ENCODE results near the gene AMFR.

Gene AMFR

GRCh38 chr16:56330476-56330875 is 94.9 kb downstream of the AMFR start:
- no peak for DNase-seq (ENCODE audit: low spot score)

- no peak for DNase-seq (ENCODE audit: low spot score)
Measured at GRCh38 chr16:56329887-56330286, 95.5 kb downstream of the AMFR start.

DNA sequence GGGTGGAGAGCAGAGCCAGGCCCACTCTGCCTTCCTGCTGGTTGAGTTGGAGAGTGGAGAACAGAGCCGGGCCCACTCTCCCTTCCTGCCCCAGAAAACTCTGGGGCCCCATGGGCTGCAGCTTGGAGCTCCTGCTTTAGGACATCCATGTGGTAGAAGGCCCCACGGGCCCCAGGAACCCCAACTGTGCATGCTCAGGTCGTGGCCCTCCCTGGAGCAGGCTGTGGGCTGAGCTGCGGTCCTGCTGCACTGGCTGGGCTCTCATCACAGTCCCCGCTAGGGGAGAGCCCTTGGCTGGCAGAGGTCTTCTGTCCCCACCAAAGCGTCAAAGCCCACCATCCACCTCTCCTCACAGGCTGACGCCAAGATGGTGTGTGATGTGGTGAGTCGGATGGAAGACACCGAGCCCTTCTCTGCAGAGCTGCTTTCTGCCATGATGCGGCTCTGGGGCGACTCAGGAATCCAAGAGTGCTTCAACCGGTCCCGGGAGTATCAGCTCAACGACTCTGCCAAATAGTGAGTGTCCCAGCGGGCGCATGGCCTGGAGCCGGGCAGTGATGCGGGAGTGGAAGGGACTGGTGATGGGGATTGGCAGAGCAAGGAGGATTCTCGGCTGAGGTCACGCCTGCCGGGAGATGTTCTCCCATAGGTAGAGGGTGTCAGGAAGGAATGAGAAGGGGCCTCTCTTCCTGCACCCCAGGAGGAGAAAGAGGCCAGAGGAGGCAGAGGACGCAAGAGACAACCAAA is 96.9 kb downstream of the AMFR start:
- no peak for DNase-seq (ENCODE audit: low spot score)

GRCh38 chr16:56327929-56328258 is 97.5 kb downstream of the AMFR start:
- DNase-seq (ENCODE audit: low spot score) = no peak

GRCh38 chr16:56327071-56327928 is 98.0 kb downstream of the AMFR start:
- no peak for DNase-seq (ENCODE audit: low spot score)

- no peak for DNase-seq (ENCODE audit: low spot score)
Measured at GRCh38 chr16:56325956-56326355, 99.4 kb downstream of the AMFR start.

- no peak for DNase-seq (ENCODE audit: low spot score)
Measured at GRCh38 chr16:56324406-56324805, 100.9 kb downstream of the AMFR start.

DNA sequence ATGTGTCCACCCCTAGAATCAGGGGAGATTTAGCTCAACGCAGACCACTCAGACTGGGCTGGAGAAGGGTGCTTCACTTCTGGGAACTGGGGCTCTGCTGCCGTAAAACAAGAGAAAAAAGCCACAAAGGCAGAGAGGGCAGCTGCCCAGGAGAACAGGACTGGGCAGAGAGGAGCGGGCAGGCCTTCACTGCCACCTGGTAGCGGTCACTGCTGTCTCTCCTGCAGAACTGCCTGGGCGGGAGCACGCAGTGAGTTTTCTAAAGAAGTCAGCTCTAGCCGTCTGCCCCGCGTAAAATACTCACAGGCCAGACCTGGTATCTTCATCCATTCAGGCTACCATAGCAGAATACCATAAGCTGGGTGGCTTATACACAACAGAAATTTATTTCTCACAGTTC is 103.8 kb downstream of the AMFR start:
- DNase-seq (ENCODE audit: low spot score) = no peak

DNA sequence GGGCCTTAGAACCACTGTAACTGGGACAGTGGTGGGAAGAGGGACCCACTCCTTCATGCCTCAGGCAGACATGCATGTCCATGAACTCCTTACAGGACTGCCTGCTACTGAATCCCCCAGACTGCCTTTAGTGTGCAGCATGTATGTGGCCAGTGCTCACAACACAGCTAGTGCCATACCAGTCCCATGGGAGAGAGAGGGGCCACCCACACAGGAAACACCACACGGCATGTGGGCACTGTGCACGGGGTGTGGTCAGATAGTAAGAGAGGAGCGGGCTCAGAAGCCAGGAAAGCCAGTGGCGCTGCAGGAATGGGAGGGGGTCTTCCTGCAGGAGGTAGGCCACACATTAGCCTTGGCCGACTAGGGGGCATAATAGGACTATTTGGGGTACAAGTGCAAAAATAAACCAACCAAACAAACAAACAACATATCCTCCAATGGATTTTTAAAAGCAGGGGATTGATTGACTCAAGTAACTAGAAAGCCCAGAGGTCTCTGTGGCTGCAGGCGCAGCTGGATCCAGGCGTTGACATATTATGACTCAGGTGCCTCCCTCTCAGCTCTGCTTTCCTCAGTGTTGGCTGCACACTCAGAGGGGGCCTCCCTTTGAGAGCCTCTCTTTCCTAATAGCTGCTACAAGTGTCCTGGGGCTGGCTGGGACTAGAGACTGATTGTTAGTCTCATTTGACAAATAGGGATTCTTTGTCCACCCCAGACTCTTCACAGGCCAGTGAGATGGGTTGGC is 104.4 kb downstream of the AMFR start:
- DNase-seq (ENCODE audit: low spot score) = no peak

GRCh38 chr16:56320056-56320455 is 105.3 kb downstream of the AMFR start:
- DNase-seq (ENCODE audit: low spot score) = no peak

DNA sequence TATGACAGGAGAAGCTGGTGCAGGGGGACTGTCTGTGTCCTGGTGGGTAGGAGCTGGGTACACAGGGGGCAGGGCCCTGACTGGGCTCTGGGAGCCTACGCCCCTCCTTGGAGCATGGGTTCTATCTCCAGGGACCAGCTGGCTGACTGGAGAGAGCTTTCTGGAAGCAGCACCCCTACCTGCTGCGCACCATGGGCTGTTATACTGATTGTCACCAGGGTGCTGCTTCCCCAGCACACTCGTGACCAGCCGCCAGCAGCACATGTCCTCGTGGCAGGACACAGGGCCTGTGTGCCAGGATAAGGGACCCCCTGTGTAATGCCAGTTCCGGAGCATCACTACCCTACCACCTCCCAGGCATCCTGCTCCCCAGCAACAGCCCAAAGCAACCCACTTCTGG is 106.0 kb downstream of the AMFR start:
- no peak for DNase-seq (ENCODE audit: low spot score)

DNA sequence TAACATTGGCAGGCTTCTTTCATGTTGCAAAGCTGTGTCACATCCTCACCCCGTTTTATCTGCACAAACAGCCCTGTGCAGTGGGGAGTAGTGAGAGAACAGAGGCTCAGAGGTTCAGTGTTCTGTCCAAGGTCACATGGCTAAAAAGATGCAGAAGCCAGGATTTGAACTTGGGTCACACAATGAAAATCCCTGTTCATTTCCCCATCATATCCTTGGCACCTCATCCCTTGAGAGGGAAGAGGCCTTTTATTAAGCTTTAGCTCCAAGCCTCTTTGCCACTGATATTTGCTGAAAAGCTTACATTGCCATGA is 106.6 kb downstream of the AMFR start:
- DNase-seq (ENCODE audit: low spot score) = no peak

GRCh38 chr16:56317998-56318826 is 107.1 kb downstream of the AMFR start:
- peak; percentile 79 for DNase-seq (ENCODE audit: low spot score)

DNA sequence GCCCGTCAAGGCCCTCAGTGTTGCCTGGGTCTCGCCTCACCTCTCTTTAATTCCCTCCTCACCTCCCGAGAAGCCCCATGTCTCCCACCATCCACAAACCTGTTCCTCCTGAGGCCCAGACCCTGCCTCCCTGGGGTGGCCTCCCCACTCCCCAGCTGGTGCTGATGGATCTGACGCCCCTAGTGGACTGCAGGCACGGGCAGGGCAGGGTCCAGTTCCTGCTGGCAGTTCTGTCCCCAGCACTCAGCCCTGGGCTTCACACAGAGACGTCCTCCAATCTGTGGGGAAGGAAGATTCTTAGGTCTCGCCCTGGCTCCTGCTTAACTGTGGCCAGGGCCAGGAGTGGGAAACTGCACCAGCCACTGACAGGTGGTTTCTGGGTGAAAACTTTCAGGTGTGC is 108.8 kb downstream of the AMFR start:
- DNase-seq (ENCODE audit: low spot score) = no peak

- no peak for DNase-seq (ENCODE audit: low spot score)
Measured at GRCh38 chr16:56315955-56316354, 109.4 kb downstream of the AMFR start.

DNA sequence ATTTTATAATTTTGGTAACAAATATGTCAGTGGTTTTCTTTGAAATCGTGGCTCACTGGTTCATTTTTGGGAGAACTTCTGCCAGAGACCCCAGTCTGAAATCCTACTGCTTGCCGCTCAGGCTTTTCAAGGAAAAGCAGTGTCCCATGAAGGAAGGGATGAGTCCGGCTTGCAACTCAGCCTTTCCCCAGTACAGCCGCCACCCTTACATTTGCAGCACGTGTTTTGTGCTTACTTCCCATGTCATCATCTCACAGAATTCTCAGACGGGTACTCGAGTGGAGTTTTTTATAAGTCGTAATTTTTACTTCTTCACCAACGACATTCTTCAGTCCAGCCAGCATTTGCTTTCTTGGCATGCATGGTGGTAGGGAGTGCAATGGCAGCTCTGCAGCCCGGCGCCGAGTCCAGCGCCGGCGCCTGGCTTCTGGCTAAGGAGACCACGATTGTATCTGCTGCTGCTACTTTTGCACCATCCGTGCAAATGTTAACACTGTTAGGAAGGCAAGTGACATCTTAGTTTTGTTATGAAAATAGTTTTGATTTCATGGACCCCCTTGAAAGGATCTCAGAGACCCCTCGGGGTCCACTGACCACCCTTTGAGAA is 111.0 kb downstream of the AMFR start:
- no peak for DNase-seq (ENCODE audit: low spot score)

GRCh38 chr16:56312556-56312955 is 112.8 kb downstream of the AMFR start:
- no peak for DNase-seq (ENCODE audit: low spot score)

DNA sequence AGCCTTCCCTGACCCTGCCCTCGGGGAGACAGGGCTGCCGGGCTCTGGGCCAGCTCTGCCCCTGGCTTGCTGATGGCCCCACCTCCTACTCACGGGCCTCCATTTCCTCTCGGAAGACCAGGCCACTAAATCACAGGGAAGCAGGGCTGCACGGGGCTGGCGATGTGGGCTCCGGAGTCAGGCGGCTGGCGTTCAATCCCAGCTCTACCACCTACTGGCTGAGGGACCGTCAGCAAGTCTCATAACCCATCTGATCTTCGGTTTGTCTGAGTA is 113.4 kb downstream of the AMFR start:
- DNase-seq (ENCODE audit: low spot score) = no peak

Data from activated CD4-positive, alpha-beta T cell treated with anti-CD3 and anti-CD28 coated beads, Interleukin-2, Interleukin-4, amounts not matched to agents 100 ng/mL and 50 ng/mL, durations not matched to agents 16 hours and 8 hours (primary cell).